Stimulated activated CD8-positive, alpha-beta memory T cell treated with anti-CD3 and anti-CD28 coated beads, Interleukin-15, amount 100 ng/mL, for 48 hours (primary cell): Measurements from ENCODE around the gene GAPDH.
"Not testable (repeated sequence)": the region's sequence is repeated elsewhere in the genome, so short reads cannot be mapped to it uniquely, and the experiment has no call there.

ENCODE experiments used
- DNase-seq, 2 donors: peaks; one replicate each; pipeline ENCODE4 v3.0.0-alpha.2; 2020; ENCODE audit warnings: low read depth in 2 of 2

The GAPDH gene

GRCh38 chr12:6533923-6534694, at the start of gene GAPDH:
Gene GAPDH (plus strand): TSS chr12:6534517. CDS start chr12:6534833, 316 bp downstream.
- peak; percentile 83 for DNase-seq

DNA sequence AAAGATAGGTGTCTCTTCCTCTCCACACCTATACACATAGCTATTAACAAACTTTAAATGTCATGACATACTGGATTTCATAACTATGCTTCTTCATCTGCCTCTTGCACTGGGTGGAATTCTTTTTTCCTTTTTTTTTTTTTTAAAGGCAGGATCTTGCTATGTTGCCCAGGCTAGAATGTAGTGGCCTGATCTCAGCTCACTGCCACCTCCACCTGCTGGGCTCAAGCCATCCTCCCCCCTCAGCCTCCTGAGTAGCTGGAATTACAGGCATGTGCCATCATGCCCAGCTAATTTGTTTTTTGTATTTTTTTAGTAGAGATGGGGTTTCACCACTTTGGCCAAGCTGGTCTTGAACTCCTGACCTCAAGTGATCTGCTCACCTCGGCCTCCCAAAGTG, 46.1 kb upstream of the GAPDH start:
- DNase-seq: no peak

DNA sequence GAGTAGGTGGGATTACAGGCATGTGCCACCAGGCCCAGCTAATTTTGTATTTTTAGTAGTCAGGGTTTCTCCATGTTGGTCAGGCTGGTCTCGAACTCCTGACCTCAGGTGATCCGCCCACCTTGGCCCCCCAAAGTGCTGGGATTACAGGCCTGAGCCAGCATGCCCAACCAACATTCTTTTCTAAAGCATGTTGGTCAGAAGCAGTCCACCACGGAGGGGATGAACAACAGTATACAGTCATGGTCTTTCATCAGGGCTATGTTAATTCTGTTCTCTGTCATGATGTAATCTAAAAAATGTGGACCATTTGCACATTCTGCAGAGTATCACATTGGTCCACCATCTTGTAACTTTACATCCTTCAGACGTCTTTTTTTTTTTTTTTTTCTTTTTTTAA, 44.9 kb upstream of the GAPDH start:
- no peak for DNase-seq

DNA sequence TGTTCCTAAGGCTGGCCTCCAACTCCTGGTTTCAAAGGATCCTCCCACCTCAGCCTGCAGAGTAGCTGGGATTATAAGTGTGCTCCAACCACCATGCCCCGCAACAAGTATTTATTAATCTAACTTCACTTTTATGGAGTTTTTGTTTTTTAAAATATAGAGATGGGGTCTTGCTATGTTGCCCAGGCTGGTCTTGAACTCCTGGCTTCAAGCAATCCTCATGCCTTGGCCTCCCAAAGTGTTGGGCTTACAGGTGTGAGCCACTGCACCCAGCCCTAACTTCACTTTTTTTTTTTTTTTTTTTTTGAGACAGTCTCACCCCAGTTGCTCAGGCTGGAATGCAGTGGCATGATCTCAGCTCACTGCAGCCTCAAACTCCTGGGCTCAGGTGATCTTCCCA, 43.6 kb upstream of the GAPDH start:
- DNase-seq: not testable (repeated sequence)

- DNase-seq: peak; percentile 97 to 98
Observed at GRCh38 chr12:6492838-6493496, 41.4 kb upstream of the GAPDH start, which contains the start of gene MRPL51. Gene MRPL51 (minus strand): TSS chr12:6493262. CDS start chr12:6493136, 126 bp downstream.

DNA sequence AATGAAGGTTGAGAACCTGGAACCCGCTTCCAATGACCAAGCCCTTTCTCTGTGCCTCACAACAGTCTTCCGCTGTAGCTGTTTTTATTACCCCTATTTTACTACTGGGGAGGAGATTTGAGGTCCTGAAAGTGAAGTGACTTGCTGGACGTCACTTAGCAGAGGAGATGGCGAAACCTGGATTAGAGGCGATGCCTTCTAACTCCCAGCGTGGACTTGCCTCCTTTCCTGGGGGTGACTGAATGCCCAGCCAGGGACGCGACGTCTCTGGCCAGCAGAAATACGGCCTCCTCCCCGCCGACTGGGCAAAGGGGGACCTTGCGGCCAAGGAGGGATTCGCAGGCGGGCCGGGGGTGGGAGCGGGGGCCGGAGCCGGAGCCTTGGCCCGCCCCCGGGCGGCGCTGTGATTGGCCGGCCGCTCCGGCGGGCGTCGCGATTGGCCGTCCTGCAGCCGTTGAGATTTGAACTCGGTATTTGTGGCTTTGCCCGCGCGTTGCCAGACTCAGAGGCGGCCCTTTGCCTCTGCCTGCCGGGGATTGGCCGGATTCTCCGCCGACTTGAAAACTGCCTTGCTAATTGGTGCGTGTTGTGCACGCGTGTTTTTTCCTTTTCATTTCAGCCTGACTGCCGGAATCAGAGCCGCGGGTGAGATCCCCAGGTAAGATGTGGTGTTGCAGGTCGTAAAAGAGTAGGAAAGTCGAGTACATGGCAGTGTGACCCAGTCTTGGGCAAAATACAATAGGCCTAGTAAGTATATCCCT, 40.6 kb upstream of the GAPDH start, which contains the start of gene NCAPD2:
Gene NCAPD2, plus strand, starts transcription at position 606 of the 761 bp plus-strand sequence. CDS start 997 bp downstream, outside the sequence.
- DNase-seq: peak; percentile 93 to 95

DNA sequence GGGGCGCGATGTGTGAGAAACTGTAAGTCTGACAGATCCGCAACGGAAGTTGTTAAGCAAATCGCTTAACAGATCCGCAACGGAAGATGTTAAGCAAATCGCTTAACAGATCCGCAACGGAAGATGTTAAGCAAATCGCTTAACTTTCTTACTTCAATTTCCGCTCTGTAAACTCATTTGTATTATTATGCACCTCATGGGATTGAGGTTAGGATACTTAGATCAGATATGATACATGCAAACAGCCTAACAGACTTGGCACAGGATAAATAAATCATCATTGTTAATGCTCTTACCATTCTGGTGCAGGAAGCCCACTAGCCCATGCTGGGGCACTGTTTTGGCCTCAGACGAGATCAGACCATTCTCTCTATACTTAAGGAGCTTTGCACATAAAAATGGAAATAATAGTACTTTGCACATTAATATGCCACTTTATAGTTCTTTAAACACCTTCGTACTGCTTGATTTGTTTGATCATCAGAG, 40.0 kb upstream of the GAPDH start:
- DNase-seq: no peak

- DNase-seq: no peak
Observed at GRCh38 chr12:6494968-6495367, 39.3 kb upstream of the GAPDH start.

- DNase-seq: not testable (repeated sequence)
Observed at GRCh38 chr12:6497291-6497690, 37.0 kb upstream of the GAPDH start.

DNA sequence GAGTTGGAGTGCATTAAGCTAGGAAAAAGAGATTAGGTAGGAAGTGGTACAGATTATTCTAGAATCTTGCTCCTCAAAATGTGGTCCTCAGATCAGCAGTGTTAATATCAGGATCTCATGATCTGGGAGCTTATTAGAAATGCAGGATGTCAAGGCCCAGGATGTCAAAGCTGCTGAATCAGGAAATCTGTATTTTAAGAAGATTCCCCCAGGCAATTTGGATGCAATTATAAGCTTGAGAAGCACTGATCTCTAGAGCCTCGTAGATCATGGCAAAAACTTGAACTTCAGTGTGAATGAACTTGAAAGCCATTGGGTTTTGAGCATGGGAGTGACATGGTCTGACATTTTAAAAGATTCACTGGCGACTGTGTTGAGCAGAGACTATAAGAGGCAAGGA, 33.9 kb upstream of the GAPDH start:
- DNase-seq: no peak

GRCh38 chr12:6507102-6507998, 27.0 kb upstream of the GAPDH start:
- no peak for DNase-seq

DNA sequence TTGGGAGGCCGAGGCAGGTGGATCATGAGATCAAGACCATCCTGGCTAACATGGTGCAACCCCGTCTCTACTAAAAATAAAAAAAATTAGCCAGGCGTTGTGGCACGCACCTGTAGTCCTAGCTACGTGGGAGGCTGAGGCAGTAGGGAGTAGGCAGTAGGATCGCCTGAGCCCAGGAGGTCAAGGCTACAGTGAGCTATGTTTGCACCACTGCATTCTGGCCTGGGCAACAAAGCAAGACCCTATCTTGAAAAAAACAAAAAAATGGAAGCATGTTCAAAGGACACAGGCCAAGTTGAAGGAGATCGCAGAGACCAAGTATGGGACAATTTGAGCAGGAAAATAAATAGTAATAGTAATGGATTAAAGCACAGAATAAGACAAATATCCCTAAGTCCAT, 26.2 kb upstream of the GAPDH start:
- no peak for DNase-seq

- DNase-seq: no peak
Observed at GRCh38 chr12:6520186-6520585, 14.1 kb upstream of the GAPDH start.

DNA sequence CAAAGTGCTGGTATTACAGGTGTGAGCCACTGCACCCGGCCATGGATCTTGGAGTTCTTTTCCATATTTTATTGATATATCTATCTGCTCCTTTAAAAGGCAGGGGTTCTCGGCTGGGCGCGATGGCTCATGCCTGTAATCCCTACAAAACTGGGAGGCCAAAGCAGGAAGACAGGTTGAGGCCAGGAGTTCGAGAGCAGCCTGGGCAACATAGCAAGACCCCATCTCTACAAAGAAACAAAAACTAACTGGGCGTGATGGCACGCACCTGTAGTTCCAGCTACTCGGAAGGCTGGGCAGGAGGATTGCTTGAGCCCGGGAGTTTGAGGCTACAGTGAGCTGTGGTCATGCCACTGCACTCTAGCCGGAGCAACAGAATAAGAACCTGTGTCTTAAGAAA, 12.1 kb upstream of the GAPDH start:
- no peak for DNase-seq

DNA sequence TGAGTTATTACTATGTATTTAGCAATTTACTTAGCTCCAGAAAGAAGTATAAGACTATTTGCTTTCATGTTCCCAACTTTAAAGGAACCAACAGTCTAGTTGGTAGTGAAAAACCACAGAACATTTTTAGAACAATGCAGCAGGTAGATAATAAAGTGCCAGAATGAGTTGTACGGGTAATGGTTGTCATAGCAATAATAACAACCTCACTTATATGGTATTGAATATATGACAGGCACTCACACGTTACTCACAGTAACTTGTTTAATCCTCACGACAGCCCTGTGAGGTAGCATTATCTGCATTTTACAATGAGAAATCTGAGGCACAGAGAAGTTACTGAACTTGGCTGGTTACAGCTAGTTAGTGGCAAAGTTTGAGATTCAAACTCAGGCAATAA, 10.6 kb upstream of the GAPDH start:
- DNase-seq: no peak

- DNase-seq: no peak
Observed at GRCh38 chr12:6524648-6525047, 9.7 kb upstream of the GAPDH start.

DNA sequence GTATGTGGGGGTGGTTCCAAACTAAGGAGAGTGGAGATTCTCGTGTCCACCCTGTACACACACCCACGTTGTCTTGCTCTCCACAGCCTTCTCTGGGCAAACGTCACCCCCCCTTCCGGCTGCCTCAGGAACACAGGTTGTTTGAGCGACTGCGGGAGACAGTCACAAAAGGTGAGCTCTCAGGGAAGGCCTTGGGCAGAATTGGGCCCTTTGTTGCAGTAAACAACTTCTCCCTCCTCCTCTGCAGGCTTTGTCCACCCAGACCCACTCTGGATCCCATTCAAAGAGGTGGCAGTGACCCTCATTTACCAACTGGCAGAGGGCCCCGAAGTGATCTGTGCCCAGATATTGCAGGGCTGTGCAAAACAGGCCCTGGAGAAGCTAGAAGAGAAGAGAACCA, 8.1 kb upstream of the GAPDH start:
- no peak for DNase-seq

DNA sequence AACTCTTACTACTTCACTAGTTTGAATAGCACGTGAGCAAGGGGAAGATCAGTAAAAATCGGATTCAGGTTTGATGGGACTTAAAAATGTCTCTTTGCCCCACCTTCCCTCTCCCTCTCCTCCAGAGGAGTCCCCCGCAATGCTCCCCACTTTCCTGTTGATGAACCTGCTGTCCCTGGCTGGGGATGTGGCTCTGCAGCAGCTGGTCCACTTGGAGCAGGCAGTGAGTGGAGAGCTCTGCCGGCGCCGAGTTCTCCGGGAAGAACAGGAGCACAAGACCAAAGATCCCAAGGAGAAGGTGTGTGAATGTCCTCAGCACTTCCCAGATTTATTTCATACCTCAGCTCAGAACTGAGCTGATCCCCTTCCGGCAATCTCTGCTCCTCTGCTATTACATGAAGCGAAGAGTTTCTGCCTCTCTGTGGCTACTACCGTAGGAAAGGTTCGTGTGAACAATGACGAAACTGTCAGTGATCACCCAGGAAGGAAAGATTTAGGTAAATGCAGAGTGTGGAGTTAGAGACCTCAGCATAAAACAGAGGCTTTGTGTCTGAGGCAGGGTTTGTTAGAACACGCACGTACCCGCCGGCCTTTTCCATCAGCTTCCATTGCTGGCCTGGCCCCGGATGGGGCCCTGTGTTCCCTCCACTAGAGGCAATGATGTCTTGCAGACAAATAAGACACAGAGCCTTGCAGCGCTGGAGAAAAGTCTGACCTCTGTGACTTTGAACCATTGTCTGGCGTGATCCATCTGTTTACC, 7.4 kb upstream of the GAPDH start:
- no peak for DNase-seq

- no peak for DNase-seq
Observed at GRCh38 chr12:6527711-6528110, 6.6 kb upstream of the GAPDH start.

- no peak for DNase-seq
Observed at GRCh38 chr12:6528539-6529235, 5.6 kb upstream of the GAPDH start.
